Hematopoietic multipotent progenitor cell (in vitro differentiated cells): ENCODE results near the gene THNSL1. TPM values are rescaled to one million over a fixed set of nuclear protein-coding genes. Genes with fewer than 3 reads are reported as not detected.

Experiments
- DNase-seq, 3 donors: peaks; one replicate each; pipeline ENCODE4 v3.0.0-alpha.2; 2011 to 2015; ENCODE audit warnings: low read depth in 2 of 3, low spot score in 2 of 3
- total RNA-seq: library from RNA; depleted of rRNA; stranded (reverse); fragments of >200 nt; gene quantifications from one replicate; pipeline ENCODE4 v1.2.3, GENCODE V29; 2012

The THNSL1 gene
- total RNA-seq, 1 donor: 3.0 TPM

GRCh38 chr10:25052012-25052411 is 35.6 kb downstream of the THNSL1 start:
- DNase-seq: no peak

- no peak for DNase-seq
Measured at GRCh38 chr10:25056726-25057125, 40.3 kb downstream of the THNSL1 start.

GRCh38 chr10:25057886-25058285 is 41.5 kb downstream of the THNSL1 start:
- DNase-seq: no peak

GRCh38 chr10:25059990-25060389 is 43.6 kb downstream of the THNSL1 start:
- DNase-seq: no peak

GRCh38 chr10:25061125-25061524 is 44.7 kb downstream of the THNSL1 start:
- no peak for DNase-seq

- peak in 1 of 3 donors; percentile 10 for DNase-seq
Measured at GRCh38 chr10:25061711-25062449, 45.5 kb downstream of the THNSL1 start.

GRCh38 chr10:25063157-25063556 is 46.7 kb downstream of the THNSL1 start:
- no peak for DNase-seq

- no peak for DNase-seq
Measured at GRCh38 chr10:25063644-25064043, 47.2 kb downstream of the THNSL1 start.

GRCh38 chr10:25064401-25064800 is 48.0 kb downstream of the THNSL1 start:
- no peak for DNase-seq

- DNase-seq: no peak
Measured at GRCh38 chr10:25065761-25066476, 49.5 kb downstream of the THNSL1 start.

GRCh38 chr10:25068152-25069058 is 52.0 kb downstream of the THNSL1 start:
- DNase-seq: no peak

GRCh38 chr10:25071227-25071626 is 54.8 kb downstream of the THNSL1 start:
- DNase-seq: no peak

GRCh38 chr10:25072786-25073185 is 56.4 kb downstream of the THNSL1 start:
- DNase-seq: no peak

GRCh38 chr10:25075825-25076224 is 59.4 kb downstream of the THNSL1 start:
- DNase-seq: no peak

Other genes starting within 250 kb of the THNSL1 start
- gene PRTFDC1, start 64.0 kb upstream of the THNSL1 start, total RNA-seq: 3.5 TPM
- gene ENKUR, start 454 bp upstream of the THNSL1 start, total RNA-seq: under 0.01 TPM
- gene GPR158, start 158.4 kb downstream of the THNSL1 start, total RNA-seq: under 0.01 TPM